ENCODE results near the gene DPAGT1.
A peak's percentile ranks its signal among the peaks of the same experiment; 100 is the strongest.

- peak; percentile 72 to 87 (median 80) for TF ChIP-seq CTCF (IDR thresholded peaks at IDR 0.05)
- TF ChIP-seq POLR2A (IDR thresholded peaks at IDR 0.05): no peak
Observed at GRCh38 chr11:119094816-119095065, 6.9 kb downstream of the DPAGT1 start.
